Measurements from ENCODE around the gene SSTR4.

Gene SSTR4

DNA sequence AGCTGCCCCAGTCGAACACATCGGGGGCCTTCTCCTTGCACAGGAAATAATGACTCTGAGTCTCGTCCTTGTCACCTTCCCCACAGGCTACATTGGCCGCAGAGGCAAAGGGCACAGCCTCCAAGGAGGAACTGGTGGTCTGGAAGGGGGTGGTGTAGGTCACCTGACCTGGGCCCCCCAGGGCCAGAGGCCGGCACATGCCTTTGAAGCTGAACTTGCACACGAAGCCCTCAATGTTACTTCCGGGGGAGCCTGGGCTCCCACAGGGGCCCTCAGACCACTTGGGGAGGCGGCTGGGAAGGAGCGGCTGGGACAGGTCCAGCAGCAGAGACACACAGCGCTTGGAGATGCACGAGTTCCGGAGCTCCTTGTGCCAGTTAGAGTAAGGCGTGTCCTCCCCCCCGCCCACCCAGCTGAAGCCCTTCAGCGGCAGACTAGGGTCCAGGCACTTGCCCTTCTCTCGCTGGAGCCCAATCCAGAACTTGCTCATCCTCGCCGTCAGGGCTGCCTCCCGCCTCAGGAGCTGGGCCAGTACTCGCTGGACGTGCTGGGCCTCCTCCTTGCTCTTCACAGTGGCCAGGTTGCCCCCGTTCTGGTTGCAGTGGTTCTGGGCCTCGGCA, 50.4 kb downstream of the SSTR4 start:
- in situ Hi-C loops (cut with MboI; ENCODE audit: low sequenced_read_pairs): no loop called here

DNA sequence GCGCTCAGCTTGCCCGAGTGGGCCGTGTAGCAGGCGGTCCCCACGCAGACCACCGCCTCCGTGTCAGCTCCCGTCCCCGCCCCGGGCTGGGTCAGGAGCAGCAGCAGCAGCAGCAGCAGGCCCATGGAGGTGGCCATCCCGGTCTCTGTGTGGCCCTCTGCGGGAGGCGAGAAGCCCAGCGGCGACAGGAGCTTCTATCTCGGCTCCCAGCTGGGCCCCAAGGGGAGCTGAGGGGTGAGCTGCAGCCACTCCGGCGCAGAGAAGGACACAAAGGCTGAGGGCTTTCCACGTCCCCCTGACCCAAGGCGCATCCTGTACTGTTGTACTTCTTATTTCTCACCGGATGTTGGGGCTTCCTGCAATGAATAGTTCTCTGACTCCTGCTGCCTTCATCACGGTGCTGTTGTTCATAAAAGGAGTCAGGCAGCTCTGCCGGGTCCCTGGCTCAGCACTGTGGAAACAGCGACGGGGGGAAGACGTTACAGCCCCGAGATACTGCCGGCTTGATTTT, 51.0 kb downstream of the SSTR4 start, which contains the start of gene CD93:
Gene CD93 (minus strand): TSS at position 269 of the 511 bp plus-strand sequence. CDS start 132 bp downstream, at position 137.
- in situ Hi-C loops (cut with MboI; ENCODE audit: low sequenced_read_pairs): no loop called here

DNA sequence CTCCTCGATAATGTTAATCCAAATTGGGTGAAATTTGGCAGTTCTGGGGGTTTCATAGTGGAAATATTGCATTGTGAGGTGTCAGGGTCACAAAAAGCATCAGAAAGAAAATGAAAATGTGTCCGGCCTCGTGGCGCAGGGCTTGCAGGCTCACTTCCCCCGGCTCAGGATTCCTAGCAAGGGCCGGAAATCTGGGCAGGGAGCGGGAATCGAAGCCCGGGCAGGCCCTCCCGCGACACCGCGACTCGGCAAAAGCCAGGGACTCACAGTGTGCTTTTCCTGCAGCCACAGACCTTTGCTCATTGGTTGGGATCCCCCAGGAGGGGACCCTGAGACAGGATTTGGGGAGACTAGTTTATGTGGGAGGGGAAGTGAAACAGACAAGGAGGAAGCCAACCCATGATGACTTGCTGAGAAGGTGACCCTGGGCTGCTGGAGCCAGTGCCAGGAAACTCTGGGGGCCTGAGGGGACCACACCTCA, 51.9 kb downstream of the SSTR4 start:
- in situ Hi-C loops (cut with MboI; ENCODE audit: low sequenced_read_pairs): no loop called here

DNA sequence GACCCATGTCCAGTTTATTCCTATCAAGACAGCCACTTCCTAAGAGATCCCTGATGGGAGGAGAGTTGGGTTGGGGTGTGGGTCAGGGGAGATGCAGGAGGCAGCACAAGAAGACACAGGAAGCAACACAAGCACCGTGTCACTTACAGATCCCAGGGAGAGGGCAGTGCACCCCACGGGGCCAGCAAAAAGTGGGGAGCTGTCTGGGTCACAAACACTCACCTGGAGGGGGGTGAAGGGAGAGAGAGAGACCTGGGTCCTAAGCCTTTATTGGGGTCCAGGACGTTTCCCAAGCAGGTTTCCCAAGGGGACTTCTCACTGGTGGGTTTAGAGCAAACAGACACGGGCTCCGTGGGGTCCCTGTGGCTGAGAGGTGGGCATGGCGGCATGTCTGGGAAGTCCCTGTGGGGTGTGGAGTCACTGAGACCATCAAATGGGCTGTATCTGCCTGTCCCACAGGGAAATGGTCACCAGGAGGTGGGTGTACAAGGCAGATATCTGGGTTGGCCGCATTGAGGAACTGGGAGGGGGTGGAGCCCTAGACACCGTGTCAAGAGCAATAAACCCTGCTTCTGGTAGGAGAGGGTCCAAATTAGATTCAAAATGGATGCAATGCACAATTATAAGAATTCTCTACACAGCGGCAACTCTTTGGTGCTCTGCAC, 52.6 kb downstream of the SSTR4 start:
- in situ Hi-C loops (cut with MboI; ENCODE audit: low sequenced_read_pairs): no loop called here
